Mesenchymal stem cell (in vitro differentiated cells and primary cell): ENCODE results near the gene APOL4.

Experiments used
- DNase-seq: peaks from one replicate; pipeline ENCODE4 v3.0.0-alpha.2; 2013
- H2AFZ ChIP-seq: one replicate; pipeline ENCODE4 v1.6.1; 2013; ENCODE audit warnings: low read depth, mild to moderate bottlenecking, control low read depth, inconsistent platforms, low read length, moderate library complexity
- H2AK5ac ChIP-seq: 2 replicates; pipeline ENCODE4 v1.6.1; 2013; ENCODE audit warnings: low read length, moderate library complexity, mild to moderate bottlenecking, inconsistent platforms; ENCODE audit not compliant: severe bottlenecking
- H2BK120ac ChIP-seq: one replicate; pipeline ENCODE4 v1.6.1; 2013; ENCODE audit warnings: low read depth, mild to moderate bottlenecking, inconsistent platforms, low read length, moderate library complexity
- H2BK12ac ChIP-seq, 2 experiments: one replicate each; pipeline ENCODE4 v1.6.1; 2013; ENCODE audit warnings: inconsistent platforms in 2 of 2, low read length in 2 of 2, mild to moderate bottlenecking in 2 of 2, moderate library complexity in 2 of 2, control low read depth in 1 of 2
- H2BK15ac ChIP-seq: one replicate; pipeline ENCODE4 v1.6.1; 2013; ENCODE audit warnings: mild to moderate bottlenecking, low read depth, inconsistent platforms; ENCODE audit not compliant: poor library complexity, severe bottlenecking
- H2BK5ac ChIP-seq: 2 replicates; pipeline ENCODE4 v1.6.1; 2013; ENCODE audit warnings: low read depth, mild to moderate bottlenecking, low read length, control low read depth, inconsistent platforms; ENCODE audit not compliant: poor library complexity, severe bottlenecking
- H3K14ac ChIP-seq, 2 experiments: one replicate each; pipeline ENCODE4 v1.6.1; 2013; ENCODE audit warnings: inconsistent platforms in 2 of 2, low read length in 2 of 2, control low read depth in 1 of 2, mild to moderate bottlenecking in 1 of 2, moderate library complexity in 1 of 2
- H3K18ac ChIP-seq, 2 experiments: one replicate each; pipeline ENCODE4 v1.6.1; 2013; ENCODE audit warnings: inconsistent platforms in 2 of 2, low read length in 2 of 2, control low read depth in 1 of 2, low read depth in 1 of 2, mild to moderate bottlenecking in 1 of 2
- H3K23ac ChIP-seq, 2 experiments: one replicate each; pipeline ENCODE4 v1.6.1; 2013; ENCODE audit warnings: inconsistent platforms in 2 of 2, low read length in 2 of 2, mild to moderate bottlenecking in 2 of 2, moderate library complexity in 2 of 2, control low read depth in 1 of 2
- H3K27ac ChIP-seq: 2 replicates; pipeline ENCODE4 v1.5.1; 2013; ENCODE audit warnings: mild to moderate bottlenecking, moderate library complexity, low read length, control low read depth, inconsistent platforms; ENCODE audit not compliant: poor library complexity, severe bottlenecking
- H3K27me3 ChIP-seq, 2 experiments: 2 replicates each; pipeline versions ENCODE4 v1.6.1 to v1.7.0; 2013; ENCODE audit warnings: low read length in 2 of 2, mild to moderate bottlenecking in 2 of 2, moderate library complexity in 2 of 2, control low read depth in 1 of 2, inconsistent platforms in 1 of 2; ENCODE audit not compliant: control insufficient read depth in 1 of 2, insufficient read depth in 1 of 2
- H3K36me3 ChIP-seq, 2 experiments: 2 replicates each; pipeline versions ENCODE4 v1.6.1 to v1.7.0; 2013; ENCODE audit warnings: low read length in 2 of 2, control low read depth in 1 of 2, inconsistent platforms in 1 of 2, low read depth in 1 of 2, mild to moderate bottlenecking in 1 of 2; ENCODE audit not compliant: insufficient read depth in 2 of 2, control insufficient read depth in 1 of 2
- H3K4ac ChIP-seq, 2 experiments: one replicate each; pipeline ENCODE4 v1.6.1; 2013; ENCODE audit warnings: inconsistent platforms in 2 of 2, low read length in 2 of 2, mild to moderate bottlenecking in 2 of 2, moderate library complexity in 2 of 2, control low read depth in 1 of 2, low read depth in 1 of 2
- H3K4me1 ChIP-seq: 2 replicates; pipeline ENCODE4 v1.6.1; 2013; ENCODE audit warnings: low read depth, low read length, control low read depth; ENCODE audit not compliant: control insufficient read depth, insufficient read depth
- H3K4me2 ChIP-seq: 2 replicates; pipeline ENCODE4 v1.6.1; 2013; ENCODE audit warnings: low read length, mild to moderate bottlenecking, inconsistent platforms; ENCODE audit not compliant: poor library complexity, severe bottlenecking
- H3K4me3 ChIP-seq, 2 experiments: 2 replicates each; pipeline versions ENCODE4 v1.5.1 to v1.7.0; 2013; ENCODE audit warnings: low read length in 2 of 2, mild to moderate bottlenecking in 2 of 2, control low read depth in 1 of 2, low read depth in 1 of 2; ENCODE audit not compliant: insufficient read depth in 1 of 2
- H3K79me1 ChIP-seq: replicated peaks from 2 replicates; pipeline ENCODE4 v1.6.1; 2013; ENCODE audit warnings: mild to moderate bottlenecking, control low read depth, low read length, inconsistent platforms; ENCODE audit not compliant: poor library complexity, severe bottlenecking
- H3K9ac ChIP-seq: 2 replicates; pipeline ENCODE4 v1.7.0; 2013; ENCODE audit warnings: mild to moderate bottlenecking, low read length, moderate library complexity
- H3K9me3 ChIP-seq: 2 replicates; pipeline ENCODE4 v1.7.0; 2013; ENCODE audit warnings: mild to moderate bottlenecking, low read length; ENCODE audit not compliant: control insufficient read depth
- H4K8ac ChIP-seq: one replicate; pipeline ENCODE4 v1.6.1; 2013; ENCODE audit warnings: inconsistent platforms, mild to moderate bottlenecking, low read length, moderate library complexity
- H4K91ac ChIP-seq: one replicate; pipeline ENCODE4 v1.6.1; 2013; ENCODE audit warnings: mild to moderate bottlenecking, low read length, inconsistent platforms
- WGBS: methylation state at CpG from one replicate; pipeline ENCODE4 v1.1.7; 2013; ENCODE audit warnings: mixed read lengths; 5-methylcytosine and 5-hydroxymethylcytosine counted together

Gene APOL4

GRCh38 chr22:36227806-36228205, 26.2 kb upstream of the APOL4 start:
- no peak overlapping the region for H3K27ac ChIP-seq
- H3K18ac ChIP-seq: no peak overlapping the region
- no peak overlapping the region for H3K9ac ChIP-seq
- H3K79me1 ChIP-seq: peaks cover 12% of the 10 kb centered on the region
- H2AK5ac ChIP-seq: no peak overlapping the region
- peaks cover 53 to 66% of the 10 kb centered on the region in 2 experiments for H3K36me3 ChIP-seq
- no peak overlapping the region for H2BK15ac ChIP-seq
- H3K9me3 ChIP-seq: no peaks in the 10 kb centered on the region
- H4K8ac ChIP-seq: no peak overlapping the region
- H3K14ac ChIP-seq: no peak overlapping the region
- WGBS: 99% methylated on average over 8 of the region's 8 CpGs
- H3K4me3 ChIP-seq: no peak overlapping the region
- H3K4ac ChIP-seq: no peak overlapping the region
- no peak overlapping the region for H2BK12ac ChIP-seq
- H3K4me2 ChIP-seq: no peak overlapping the region
- no peak overlapping the region for H4K91ac ChIP-seq
- DNase-seq: no peak
- no peak overlapping the region for H2BK5ac ChIP-seq
- no peak overlapping the region for H2AFZ ChIP-seq
- no peak overlapping the region for H3K23ac ChIP-seq
- H3K27me3 ChIP-seq: peaks cover 0 to 3% of the 10 kb centered on the region in 2 experiments
- H3K4me1 ChIP-seq: peaks cover 4% of the 10 kb centered on the region
- H2BK120ac ChIP-seq: no peak overlapping the region

GRCh38 chr22:36227396-36227795, 25.8 kb upstream of the APOL4 start:
- Histone ChIP-seq H3K23ac (no peak overlapping the region), H3K27me3 (peaks cover 0 to 3% of the 10 kb centered on the region in 2 experiments), H3K27ac (no peak overlapping the region), H2BK15ac (no peak overlapping the region), H3K4ac (no peak overlapping the region), H3K4me1 (peaks cover 3% of the 10 kb centered on the region), H2BK120ac (no peak overlapping the region), H4K8ac (no peak overlapping the region), H3K4me3 (no peak overlapping the region), H3K9ac (no peak overlapping the region), H2AFZ (no peak overlapping the region), H3K79me1 (peaks cover 9% of the 10 kb centered on the region), H2BK12ac (no peak overlapping the region), H3K4me2 (no peak overlapping the region), H3K18ac (no peak overlapping the region), H4K91ac (no peak overlapping the region), H3K36me3 (peaks cover 49 to 62% of the 10 kb centered on the region in 2 experiments), H3K9me3 (no peaks in the 10 kb centered on the region), H2AK5ac (no peak overlapping the region), H2BK5ac (no peak overlapping the region), H3K14ac (no peak overlapping the region)
- no peak for DNase-seq
- WGBS: 97% methylated on average over 9 of the region's 9 CpGs

- DNase-seq: no peak
- Histone ChIP-seq H3K36me3 (peaks cover 44 to 50% of the 10 kb centered on the region in 2 experiments), H2BK12ac (no peak overlapping the region), H4K91ac (no peak overlapping the region), H3K4me1 (peaks cover 3% of the 10 kb centered on the region), H3K9ac (no peak overlapping the region), H3K79me1 (peaks cover 3% of the 10 kb centered on the region), H2AFZ (no peak overlapping the region), H3K9me3 (no peaks in the 10 kb centered on the region), H2BK5ac (no peak overlapping the region), H2BK15ac (no peak overlapping the region), H3K4ac (no peak overlapping the region), H3K18ac (no peak overlapping the region), H2AK5ac (no peak overlapping the region), H4K8ac (no peak overlapping the region), H3K4me3 (no peak overlapping the region), H2BK120ac (no peak overlapping the region), H3K14ac (no peak overlapping the region), H3K27me3 (peaks cover 0 to 3% of the 10 kb centered on the region in 2 experiments), H3K27ac (no peak overlapping the region), H3K23ac (no peak overlapping the region), H3K4me2 (no peak overlapping the region)
- WGBS: 96% methylated on average over 5 of the region's 5 CpGs
These were observed 24.6 kb upstream of the APOL4 start for GRCh38 chr22:36226189-36226588.

GRCh38 chr22:36225333-36225922, 23.8 kb upstream of the APOL4 start:
- Histone ChIP-seq H3K4me2 (no peak overlapping the region), H4K8ac (no peak overlapping the region), H3K18ac (no peak overlapping the region), H3K14ac (no peak overlapping the region), H2BK5ac (no peak overlapping the region), H3K27me3 (peaks cover 0 to 3% of the 10 kb centered on the region in 2 experiments), H3K4me1 (peaks cover 3% of the 10 kb centered on the region), H3K79me1 (peaks cover under 1% of the 10 kb centered on the region), H3K23ac (no peak overlapping the region), H2BK15ac (no peak overlapping the region), H3K9me3 (no peaks in the 10 kb centered on the region), H2AK5ac (no peak overlapping the region), H4K91ac (no peak overlapping the region), H2BK12ac (no peak overlapping the region), H3K36me3 (peaks cover 38 to 42% of the 10 kb centered on the region in 2 experiments), H3K4ac (no peak overlapping the region), H2BK120ac (no peak overlapping the region), H2AFZ (no peak overlapping the region), H3K27ac (no peak overlapping the region), H3K9ac (no peak overlapping the region), H3K4me3 (no peak overlapping the region)
- 93% methylated on average over 8 of the region's 9 CpGs for WGBS
- no peak for DNase-seq
